Activated naive CD4-positive, alpha-beta T cell treated with anti-CD3 and anti-CD28 coated beads, Interleukin-2, amount 50 U/mL, for 72 hours (primary cell): ENCODE measurements around the gene RASGEF1B. TPM values are rescaled to one million over a fixed set of nuclear protein-coding genes. Genes with fewer than 3 reads are reported as not detected.

Source experiments
- ATAC-seq, 2 donors: fragments of 150-1000 bp; cut with Tn5 transposase; 2 replicates each; pipeline ENCODE4 v1.10.0; 2021; ENCODE audit warnings: mild to moderate bottlenecking in 2 of 2, moderate library complexity in 2 of 2
- DNase-seq, 2 donors: peaks; one replicate each; pipeline ENCODE4 v3.0.0; 2021 to 2022; ENCODE audit warnings: low spot score in 2 of 2
- H3K27ac Mint-ChIP-seq, 2 donors: one replicate each; pipeline ENCODE4 v1.8.0; 2022; ENCODE audit warnings: mild to moderate bottlenecking in 2 of 2, mixed read lengths in 2 of 2
- H3K36me3 Mint-ChIP-seq, 2 donors: one replicate each; pipeline ENCODE4 v1.8.0; 2022; ENCODE audit warnings: mixed read lengths in 2 of 2
- H3K9me3 Mint-ChIP-seq, 2 donors: one replicate each; pipeline ENCODE4 v1.8.0; 2022; ENCODE audit warnings: mixed read lengths in 2 of 2
- total RNA-seq, 2 donors: library from RNA; stranded (reverse); gene quantifications; one replicate each; pipeline ENCODE4 v1.2.3, GENCODE V29; 2022

The RASGEF1B gene
- total RNA-seq, 2 donors from 2014 or later: 2.7 to 10.8 TPM

GRCh38 chr4:81455897-81456296, 15.8 kb downstream of the RASGEF1B start:
- DNase-seq (no peak), ATAC-seq (no peak)
- H3K36me3 Mint-ChIP-seq: peaks cover 4 to 6% of the 10 kb centered on the region in 2 donors

GRCh38 chr4:81454948-81455347, 16.8 kb downstream of the RASGEF1B start:
- DNase-seq: no peak
- no peak for ATAC-seq
- peaks cover 4 to 6% of the 10 kb centered on the region in 2 donors for H3K36me3 Mint-ChIP-seq
- H3K9me3 Mint-ChIP-seq: no peaks in the 10 kb centered on the region
- peak overlapping the region in 1 of 2 donors; percentile 59 for H3K27ac Mint-ChIP-seq

More at GRCh38 chr4:81455897-81456296, 15.8 kb downstream of the RASGEF1B start:
- Mint-ChIP-seq H3K9me3 (no peaks in the 10 kb centered on the region), H3K27ac (no peak overlapping the region)

- DNase-seq (peak in 1 of 2 donors; percentile 38), ATAC-seq (peak; percentile 91 to 98)
- Mint-ChIP-seq H3K9me3 (no peaks in the 10 kb centered on the region), H3K36me3 (peaks cover 4 to 6% of the 10 kb centered on the region in 2 donors), H3K27ac (peak overlapping the region in 1 of 2 donors; percentile 59)
These were observed 17.2 kb downstream of the RASGEF1B start for GRCh38 chr4:81454499-81454898.

- DNase-seq (no peak), ATAC-seq (no peak)
- no peaks in the 10 kb centered on the region for H3K9me3 Mint-ChIP-seq
- no peak overlapping the region for H3K27ac Mint-ChIP-seq
- peaks cover 6 to 12% of the 10 kb centered on the region in 2 donors for H3K36me3 Mint-ChIP-seq
These were observed 18.7 kb downstream of the RASGEF1B start for GRCh38 chr4:81453024-81453423.

GRCh38 chr4:81452452-81453006, 19.2 kb downstream of the RASGEF1B start:
- Mint-ChIP-seq H3K9me3 (no peaks in the 10 kb centered on the region), H3K27ac (no peak overlapping the region), H3K36me3 (peaks cover 6 to 15% of the 10 kb centered on the region in 2 donors)
- ATAC-seq (no peak), DNase-seq (no peak)

- H3K36me3 Mint-ChIP-seq: peaks cover 8 to 20% of the 10 kb centered on the region in 2 donors
- H3K27ac Mint-ChIP-seq: no peak overlapping the region
- no peaks in the 10 kb centered on the region for H3K9me3 Mint-ChIP-seq
- no peak for ATAC-seq
- no peak for DNase-seq
These were observed 22.7 kb downstream of the RASGEF1B start for GRCh38 chr4:81449015-81449414.

GRCh38 chr4:81447566-81448229, 24.0 kb downstream of the RASGEF1B start:
- H3K36me3 Mint-ChIP-seq: peaks cover 4 to 21% of the 10 kb centered on the region in 2 donors
- no peaks in the 10 kb centered on the region for H3K9me3 Mint-ChIP-seq
- DNase-seq (no peak), ATAC-seq (no peak)
- no peak overlapping the region for H3K27ac Mint-ChIP-seq

- ATAC-seq: no peak
- no peak for DNase-seq
- Mint-ChIP-seq H3K9me3 (no peaks in the 10 kb centered on the region), H3K27ac (no peak overlapping the region), H3K36me3 (peaks cover 4 to 21% of the 10 kb centered on the region in 2 donors)
These were observed 25.1 kb downstream of the RASGEF1B start for GRCh38 chr4:81446634-81447033.

GRCh38 chr4:81445196-81445595, 26.5 kb downstream of the RASGEF1B start:
- DNase-seq (no peak), ATAC-seq (no peak)
- H3K27ac Mint-ChIP-seq: no peak overlapping the region
- no peaks in the 10 kb centered on the region for H3K9me3 Mint-ChIP-seq
- peaks cover 4 to 21% of the 10 kb centered on the region in 2 donors for H3K36me3 Mint-ChIP-seq

- ATAC-seq: no peak
- H3K36me3 Mint-ChIP-seq: peaks cover 10 to 16% of the 10 kb centered on the region in 2 donors
- no peak for DNase-seq
- H3K9me3 Mint-ChIP-seq: no peaks in the 10 kb centered on the region
- no peak overlapping the region for H3K27ac Mint-ChIP-seq
These were observed 29.1 kb downstream of the RASGEF1B start for GRCh38 chr4:81442484-81443085.

- ATAC-seq (no peak), DNase-seq (no peak)
- Mint-ChIP-seq H3K36me3 (peaks cover 10 to 16% of the 10 kb centered on the region in 2 donors), H3K9me3 (no peaks in the 10 kb centered on the region), H3K27ac (no peak overlapping the region)
These were observed 30.8 kb downstream of the RASGEF1B start for GRCh38 chr4:81440949-81441348.

GRCh38 chr4:81436941-81437574, 34.6 kb downstream of the RASGEF1B start:
- no peak for DNase-seq
- H3K27ac Mint-ChIP-seq: no peak overlapping the region
- ATAC-seq: no peak
- no peaks in the 10 kb centered on the region for H3K9me3 Mint-ChIP-seq
- H3K36me3 Mint-ChIP-seq: peaks cover 5% of the 10 kb centered on the region in 2 donors

GRCh38 chr4:81436096-81436495, 35.6 kb downstream of the RASGEF1B start:
- H3K9me3 Mint-ChIP-seq: no peaks in the 10 kb centered on the region

GRCh38 chr4:81432825-81433224, 38.9 kb downstream of the RASGEF1B start:
- ATAC-seq (no peak), DNase-seq (no peak)
- Mint-ChIP-seq H3K27ac (no peak overlapping the region), H3K9me3 (no peaks in the 10 kb centered on the region), H3K36me3 (peaks cover 10 to 11% of the 10 kb centered on the region in 2 donors)

More at GRCh38 chr4:81436096-81436495, 35.6 kb downstream of the RASGEF1B start:
- Mint-ChIP-seq H3K36me3 (peaks cover 5% of the 10 kb centered on the region in 2 donors), H3K27ac (no peak overlapping the region)
- ATAC-seq (no peak), DNase-seq (no peak)

GRCh38 chr4:81431971-81432370, 39.7 kb downstream of the RASGEF1B start:
- DNase-seq (no peak), ATAC-seq (no peak)
- Mint-ChIP-seq H3K9me3 (no peaks in the 10 kb centered on the region), H3K27ac (no peak overlapping the region), H3K36me3 (peaks cover 10 to 11% of the 10 kb centered on the region in 2 donors)

- no peak for DNase-seq
- Mint-ChIP-seq H3K9me3 (no peaks in the 10 kb centered on the region), H3K27ac (peak overlapping the region in 1 of 2 donors; percentile 9), H3K36me3 (peaks cover 10 to 11% of the 10 kb centered on the region in 2 donors)
- ATAC-seq: no peak
These were observed 42.1 kb downstream of the RASGEF1B start for GRCh38 chr4:81429607-81430006.

- DNase-seq (no peak), ATAC-seq (no peak)
- Mint-ChIP-seq H3K9me3 (no peaks in the 10 kb centered on the region), H3K27ac (peak overlapping the region; percentile 9 to 79), H3K36me3 (peaks cover 10 to 11% of the 10 kb centered on the region in 2 donors)
These were observed 42.7 kb downstream of the RASGEF1B start for GRCh38 chr4:81429031-81429430.
